GM18502 (cell line): ENCODE data around the gene DENND2D.

Experiments
- ATAC-seq: cut with Tn5 transposase; IDR thresholded peaks from one replicate; pipeline ENCODE4 v1.9.1; 2021; ENCODE audit warnings: mild to moderate bottlenecking; ENCODE audit not compliant: unreplicated experiment, poor library complexity

DENND2D gene

DNA sequence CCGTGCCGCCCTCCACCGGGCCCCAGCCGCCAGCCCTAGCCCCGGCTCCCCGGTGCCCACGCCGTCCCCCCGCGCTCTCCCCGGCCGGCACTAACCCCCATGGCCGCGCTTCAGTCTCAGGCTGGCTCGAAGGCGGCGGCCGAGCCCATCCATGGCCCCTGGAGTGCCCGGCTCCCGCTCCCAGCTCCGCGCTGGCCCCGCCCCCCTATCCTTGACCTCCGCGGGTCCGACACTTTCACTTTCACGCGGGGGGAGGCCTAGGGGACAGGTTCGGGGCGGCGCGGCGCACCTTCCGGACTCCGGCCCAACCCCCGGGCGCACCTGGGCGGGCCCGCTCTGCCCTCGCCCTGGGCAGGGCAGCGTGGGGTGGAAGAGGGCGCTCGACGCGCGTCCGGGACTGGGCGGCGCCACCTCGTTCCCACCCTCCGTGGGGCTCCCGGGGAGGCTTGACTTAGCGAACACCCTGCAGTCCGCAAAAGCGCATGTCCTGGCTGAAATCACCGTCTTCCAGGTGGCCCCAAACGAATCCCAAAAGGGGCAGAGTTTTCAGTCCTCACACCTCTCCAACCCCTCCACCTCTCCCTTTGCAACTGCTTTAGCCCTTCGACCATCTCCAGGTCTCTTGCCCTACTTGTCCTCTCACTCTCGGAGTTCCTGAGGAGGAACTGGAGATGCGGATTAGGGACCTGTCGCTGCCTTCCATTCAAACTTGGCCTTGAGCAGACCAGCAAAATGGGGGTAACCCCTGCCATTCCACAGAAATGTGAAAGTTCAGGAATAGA, 3.9 kb upstream of the DENND2D start:
- peak; percentile 67 for ATAC-seq

DNA sequence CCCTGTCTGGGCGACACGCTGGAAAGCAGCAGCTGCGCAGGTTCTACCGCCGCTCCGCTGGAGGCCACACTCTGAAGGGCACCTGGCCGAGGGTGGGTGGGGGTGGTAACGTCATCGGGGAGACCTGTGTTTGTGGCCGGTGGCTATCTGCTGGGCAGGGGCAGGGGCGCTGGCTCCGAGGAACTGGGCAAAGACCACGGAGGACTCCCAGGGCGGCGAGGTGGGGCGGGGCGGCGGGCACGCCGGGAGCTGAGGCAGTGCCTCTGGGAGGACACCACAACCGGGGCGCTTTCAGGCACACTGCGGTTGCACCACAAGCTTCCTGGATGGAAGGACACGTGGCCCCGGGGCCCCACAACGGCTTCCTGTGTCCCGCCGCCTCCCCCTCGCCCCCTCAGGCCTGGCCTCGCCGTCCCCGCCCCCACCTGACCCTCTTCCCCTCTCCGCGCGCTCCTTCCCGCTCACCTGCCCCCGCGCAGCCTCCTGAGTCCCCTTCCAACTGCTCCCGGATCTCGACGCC, 3.3 kb upstream of the DENND2D start:
- peak; percentile 60 for ATAC-seq

DNA sequence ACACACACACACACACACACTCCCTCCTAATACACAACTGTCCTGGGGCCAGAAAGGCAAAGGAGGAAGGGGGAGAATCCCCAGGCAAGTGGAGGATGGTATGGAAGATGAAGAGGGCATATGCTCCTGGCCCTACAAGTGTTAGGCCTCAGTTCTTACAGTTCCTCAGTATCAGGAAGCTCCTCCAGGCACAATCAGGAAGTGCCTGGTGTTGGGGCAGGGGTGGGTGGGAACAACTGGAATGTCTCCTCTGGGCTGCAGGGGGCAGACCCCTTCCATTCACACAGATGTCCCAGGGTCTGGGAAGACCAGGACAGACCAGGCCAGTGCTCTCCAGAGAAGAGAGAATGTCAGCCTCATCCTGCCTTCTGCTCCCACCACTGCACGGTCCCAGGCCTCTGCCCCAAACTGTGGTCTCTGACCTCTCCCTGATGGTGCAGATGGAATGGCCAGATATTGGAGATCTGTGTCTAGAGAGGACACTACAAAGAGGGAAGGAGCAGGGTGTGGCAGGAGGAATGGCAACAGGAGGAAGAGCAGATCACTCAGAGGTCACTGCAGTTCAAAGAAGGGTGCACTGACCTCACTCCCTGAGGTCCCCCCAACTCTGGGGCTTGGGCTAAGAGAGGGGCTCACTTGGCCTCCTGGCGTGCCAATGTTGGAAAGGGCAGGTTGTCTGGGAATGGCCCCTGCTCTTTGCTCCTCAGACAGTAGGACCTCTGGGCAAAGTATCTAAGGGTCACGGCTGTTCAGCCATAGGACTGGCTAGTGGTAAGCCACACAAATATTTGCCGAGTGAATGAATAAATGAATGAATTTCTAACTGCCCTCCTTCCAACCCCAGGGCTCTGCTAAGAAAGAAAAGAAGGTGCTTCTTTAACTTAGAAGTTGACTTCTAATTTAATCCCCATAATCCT, 2.5 kb upstream of the DENND2D start:
- no peak for ATAC-seq

DNA sequence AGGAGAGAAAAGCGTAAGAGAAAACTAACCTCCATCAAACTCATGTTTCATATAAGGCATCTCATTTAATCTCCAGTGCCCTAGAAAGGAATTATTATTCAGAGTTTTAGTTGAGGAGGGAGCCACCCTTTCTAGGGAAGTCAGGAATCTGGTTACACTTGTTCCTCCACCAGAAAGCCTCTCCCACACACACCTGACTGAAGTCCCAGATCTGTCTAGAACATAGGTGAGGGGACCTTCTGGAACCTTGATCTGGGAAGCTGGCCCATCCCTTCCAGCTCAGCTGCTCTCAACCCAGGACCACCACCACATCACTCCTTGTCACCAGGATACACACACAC, 1.9 kb upstream of the DENND2D start:
- no peak for ATAC-seq

DNA sequence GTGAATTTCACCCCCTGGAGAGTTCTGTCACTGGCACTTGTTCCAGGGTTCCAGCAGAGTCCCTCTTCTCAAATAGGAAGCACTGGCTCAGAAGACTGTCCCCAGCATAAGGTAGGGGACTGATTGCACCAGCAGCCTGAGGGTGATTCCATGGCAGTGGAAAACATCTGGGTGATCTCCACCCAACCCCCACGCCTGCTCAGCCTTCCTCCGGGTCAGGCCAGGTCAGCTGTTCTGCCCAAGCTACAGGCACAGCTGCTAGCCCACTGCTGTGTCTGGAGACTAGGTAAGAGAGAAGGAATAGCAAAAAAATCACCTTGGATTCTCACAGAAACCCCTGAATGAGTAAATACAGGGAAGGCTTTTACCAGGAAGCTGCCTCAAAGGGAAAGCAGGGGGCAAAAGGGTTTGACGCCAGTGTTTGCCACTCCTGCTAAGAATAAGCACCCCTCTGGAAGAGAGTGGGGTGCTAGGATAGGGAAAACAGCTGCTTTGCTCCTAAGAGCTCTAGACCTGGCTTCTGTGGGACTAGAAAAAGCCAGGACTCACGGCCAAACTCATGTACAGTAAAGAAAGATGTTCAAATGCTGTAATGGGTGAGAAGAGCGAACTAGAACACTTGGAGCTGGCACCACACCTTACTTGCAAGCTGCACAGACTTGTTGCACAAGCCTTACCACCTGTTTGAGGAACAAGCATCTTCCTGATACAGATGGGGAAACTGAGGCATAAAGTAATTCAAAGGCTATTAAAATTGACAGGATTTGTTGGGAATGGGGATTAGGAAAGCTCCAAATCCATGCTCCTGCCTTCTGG, 1.0 kb upstream of the DENND2D start:
- no peak for ATAC-seq

DNA sequence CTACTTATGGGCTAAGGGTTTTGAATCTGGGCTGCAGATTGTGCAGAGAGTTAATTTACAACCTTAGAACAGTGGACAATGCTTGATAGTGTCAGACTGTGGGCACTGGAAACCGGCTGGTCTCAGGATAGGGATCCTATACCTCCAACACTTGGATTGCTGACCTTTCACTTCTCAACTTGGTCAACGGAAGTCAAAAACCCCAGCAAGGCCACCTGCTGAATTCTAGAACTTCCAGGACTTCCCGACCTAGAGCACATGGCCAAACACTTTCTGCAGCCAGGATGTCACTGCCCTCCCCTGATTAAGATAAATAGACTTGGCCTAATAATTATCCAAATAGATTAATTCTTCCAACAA, 336 bp upstream of the DENND2D start:
- ATAC-seq, result no peak

DNA sequence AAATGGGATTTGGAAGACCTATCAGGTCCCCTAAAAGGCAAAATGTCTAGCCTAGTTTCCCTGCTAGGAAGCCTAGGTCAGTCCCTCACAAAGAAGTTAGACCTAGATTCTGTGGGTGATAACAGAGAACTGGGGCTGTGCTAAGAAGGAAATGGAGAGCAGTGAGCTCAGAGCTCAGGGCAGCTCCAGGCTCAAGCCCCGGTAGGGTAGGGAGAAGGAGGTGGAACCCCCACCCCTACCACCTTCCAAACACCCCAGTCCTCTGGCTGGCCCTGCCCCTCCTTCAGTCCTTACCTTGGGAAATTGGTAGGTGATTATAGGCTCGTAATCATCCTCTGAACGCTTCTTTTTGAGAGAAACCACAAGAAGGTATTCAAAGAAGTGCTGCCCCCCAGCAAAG, 1.1 kb downstream of the DENND2D start:
- no peak for ATAC-seq

DNA sequence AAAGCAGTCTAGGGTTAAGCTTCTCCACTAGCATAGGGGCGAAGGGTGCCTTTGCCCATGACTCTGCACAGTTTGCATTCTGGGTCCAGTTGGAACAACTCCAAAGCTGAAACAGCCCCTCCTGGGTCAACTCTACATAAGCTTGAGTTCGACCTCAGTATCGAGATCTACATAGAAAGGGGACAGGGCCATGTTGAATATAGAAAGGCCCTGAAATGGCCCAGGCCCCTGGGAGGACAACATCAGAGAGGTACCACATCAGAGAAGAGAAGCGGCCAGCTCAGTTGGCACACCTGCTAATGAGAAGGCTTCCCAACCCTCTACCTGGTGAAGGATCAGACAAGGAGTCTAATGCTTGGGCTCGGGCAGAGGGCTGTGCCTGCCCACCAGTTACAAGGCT, 1.6 kb downstream of the DENND2D start:
- ATAC-seq, result no peak

DNA sequence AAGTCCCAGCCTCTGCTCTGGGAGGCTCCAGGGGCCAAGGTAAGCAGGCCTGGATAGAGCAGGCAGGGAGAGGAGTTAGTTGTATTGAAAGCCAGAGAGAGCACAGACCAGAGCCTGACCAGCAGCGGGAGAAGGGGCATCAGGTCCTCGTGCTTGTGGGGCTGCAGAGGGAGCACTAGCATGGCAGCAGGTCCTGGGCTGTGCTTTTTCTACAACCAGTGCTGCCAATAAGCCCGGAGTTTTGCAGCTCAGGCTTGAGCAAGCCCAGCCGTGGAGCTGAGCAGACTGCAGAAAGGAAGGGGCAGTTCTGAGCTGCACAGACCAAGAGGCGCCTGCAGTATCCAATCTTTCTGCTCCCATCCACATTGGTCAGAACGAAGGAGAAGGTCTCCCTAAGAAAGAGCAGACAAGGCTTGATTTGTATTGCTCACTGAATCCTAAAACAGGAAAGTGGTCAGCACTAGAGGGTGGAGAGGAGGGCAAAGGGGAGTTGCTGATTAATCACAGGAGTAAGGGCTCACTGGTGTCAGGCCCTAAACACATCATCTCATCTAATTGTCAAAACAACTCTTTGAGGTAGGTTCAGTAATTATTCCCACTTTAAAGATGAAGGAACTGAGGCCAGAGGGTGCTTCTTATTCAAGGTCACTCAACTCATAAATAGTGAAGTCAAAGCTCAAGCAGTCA, 2.7 kb downstream of the DENND2D start:
- ATAC-seq, result no peak

DNA sequence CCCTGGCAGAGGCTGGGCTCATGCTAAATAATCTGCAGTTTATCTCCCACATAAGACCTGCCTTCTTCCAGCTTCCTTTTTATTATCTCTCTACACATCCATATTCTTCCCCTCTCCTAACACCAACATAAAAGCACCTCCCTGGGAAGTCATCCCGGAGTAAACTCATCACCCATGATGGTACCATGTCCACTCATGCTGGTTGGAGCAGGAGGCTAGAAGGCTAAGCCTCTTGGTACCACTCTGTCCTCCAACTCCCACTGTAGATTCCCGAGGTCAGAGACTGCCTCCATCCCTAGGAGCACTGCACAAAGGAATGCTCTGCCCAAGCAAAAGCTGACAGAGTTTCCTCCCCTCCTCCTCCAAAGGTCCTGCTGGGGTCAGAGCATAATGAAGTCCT, 4.2 kb downstream of the DENND2D start:
- no peak for ATAC-seq

DNA sequence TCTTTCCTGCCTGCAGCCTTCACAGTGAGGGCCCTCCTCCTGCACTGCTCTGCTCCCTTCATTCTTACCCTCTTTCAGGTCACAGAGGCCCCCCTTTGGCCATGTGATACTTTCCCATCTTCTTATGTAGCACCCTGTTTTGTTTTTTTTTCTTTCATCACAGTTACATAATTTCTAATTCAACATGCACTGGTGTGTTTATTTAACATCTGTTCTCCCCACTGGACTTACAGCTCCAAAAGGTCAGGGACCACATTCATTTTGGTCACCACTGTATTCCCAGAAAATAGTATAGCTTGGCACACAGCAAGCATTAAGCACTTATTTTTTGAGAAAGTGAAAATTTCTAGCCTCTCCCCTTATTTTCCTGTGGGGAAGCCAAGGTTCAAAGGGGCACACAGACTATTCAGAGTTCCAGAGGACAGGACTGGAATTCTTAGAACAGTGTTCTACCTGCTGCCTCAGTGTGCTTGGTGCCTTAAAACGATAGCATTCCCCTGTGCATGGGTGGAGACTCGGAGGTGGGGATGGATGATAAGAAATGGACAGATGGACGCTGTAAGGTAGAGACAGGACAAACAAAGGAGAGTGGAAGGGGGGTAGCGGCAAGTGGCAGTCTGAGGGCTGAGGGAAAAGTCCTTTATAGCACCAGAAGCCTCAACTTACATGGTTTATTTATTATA, 5.3 kb downstream of the DENND2D start:
- ATAC-seq, result no peak

DNA sequence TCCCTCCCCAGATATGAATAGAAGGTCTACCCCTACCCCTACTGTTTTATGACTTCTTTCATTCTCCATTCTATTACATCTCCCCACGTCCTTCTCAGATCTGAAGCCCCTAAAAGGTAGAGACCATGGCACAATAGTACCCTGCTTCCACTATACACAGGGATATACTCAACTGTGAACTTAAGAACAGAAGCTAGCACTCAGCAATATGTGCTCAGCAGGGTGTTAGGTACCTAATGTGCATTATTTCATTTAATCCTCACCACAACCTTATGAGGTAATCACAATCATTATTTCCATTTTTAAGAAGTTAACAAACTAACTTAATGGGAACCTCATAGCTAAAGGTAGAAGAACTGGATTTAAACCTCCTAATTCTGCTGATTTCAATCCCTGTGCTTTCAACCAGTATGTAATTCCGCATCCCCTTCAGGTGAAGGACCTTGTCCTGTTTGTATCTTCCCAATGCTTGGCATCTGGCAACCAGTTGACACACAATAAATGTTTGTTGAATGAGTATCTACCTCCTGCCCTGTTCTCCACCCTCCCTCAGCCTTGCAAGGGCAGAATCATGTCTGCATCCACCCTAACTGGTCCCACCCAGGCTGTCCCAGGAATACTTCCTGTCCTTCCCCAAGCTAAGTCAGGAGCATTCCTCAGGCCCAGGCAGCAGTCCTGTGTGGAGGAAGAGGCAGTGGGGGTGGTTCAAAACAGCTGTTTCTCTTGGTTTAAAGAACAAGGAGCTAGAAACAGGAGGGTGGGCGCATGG, 6.5 kb downstream of the DENND2D start:
- ATAC-seq, result no peak

DNA sequence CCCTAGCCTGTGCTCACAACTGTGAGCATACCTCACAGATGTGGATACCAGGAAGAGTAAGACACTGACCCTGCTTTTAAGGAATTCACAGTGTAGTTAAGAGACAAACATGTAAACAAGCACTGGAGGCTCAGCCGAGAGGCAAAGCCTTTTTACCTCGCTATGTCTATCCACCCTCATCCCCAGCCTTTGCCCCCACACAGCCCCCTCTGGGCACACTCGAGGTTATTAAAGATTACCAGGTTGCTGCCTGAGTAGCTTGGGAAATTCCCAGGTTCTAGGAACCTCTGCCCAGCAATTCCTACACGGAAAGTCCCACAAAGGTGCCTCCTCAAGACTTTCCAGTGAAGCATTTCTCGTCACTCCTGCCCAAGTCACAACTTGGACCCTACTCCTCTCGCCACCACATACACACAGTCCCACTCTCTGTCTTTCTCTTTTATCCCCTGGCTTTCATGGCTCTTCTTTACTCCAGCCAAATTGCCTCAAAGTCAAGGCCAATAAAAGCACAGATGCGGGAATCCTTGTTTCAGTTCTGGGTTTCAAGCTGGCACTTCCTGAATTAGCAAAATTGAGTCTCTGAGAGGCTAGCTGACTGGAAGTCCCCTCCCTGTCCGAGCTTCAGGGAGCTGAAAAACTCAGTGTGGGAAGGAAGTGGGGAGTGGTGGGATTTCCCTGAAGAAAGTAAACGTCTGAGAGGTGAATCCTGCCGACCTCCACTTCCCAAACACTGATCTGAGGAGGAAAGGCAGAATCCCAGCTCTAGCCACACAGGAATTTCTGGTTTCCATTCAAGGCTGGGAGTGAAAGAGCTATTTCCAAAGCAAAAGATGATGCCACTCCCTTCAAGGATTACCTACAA, 7.6 kb downstream of the DENND2D start:
- no peak for ATAC-seq

DNA sequence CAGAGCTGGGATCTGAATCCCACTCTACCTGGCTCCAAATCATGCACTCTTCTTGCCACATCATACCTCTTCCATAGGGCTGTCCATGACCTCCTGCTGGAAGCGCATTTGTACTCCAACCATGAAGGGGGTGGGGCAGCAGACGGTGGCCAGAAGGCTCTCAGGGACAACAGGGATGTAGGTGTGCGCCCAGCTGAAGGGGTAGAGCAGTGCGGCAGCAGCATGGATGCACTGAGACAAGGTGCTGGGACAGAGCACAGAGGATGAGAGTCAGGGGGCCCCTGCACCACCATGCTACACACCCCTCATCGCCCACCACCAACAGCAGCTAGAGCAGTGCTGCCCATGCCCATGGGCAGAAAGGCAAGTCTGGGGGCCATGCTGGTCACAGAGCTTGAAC, 8.4 kb downstream of the DENND2D start:
- ATAC-seq, result no peak

DNA sequence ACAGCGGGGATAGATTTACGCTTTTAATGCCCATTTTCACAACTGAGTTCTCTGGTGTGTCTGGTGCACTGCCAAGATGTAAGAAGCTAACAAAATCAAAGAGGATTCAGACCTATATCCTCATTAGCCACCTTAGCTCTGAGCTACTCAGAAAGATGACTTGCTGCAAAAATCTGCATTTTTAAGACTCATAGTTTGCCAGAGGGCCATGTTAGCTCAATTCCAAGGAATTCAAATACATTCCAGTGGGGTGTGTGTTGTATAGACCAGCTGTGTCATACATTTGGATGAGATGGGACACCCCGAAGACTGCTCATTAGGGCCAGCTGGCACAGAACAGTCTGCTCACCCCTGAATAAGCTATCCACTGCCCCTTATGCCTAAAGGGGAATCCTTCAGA, 8.9 kb downstream of the DENND2D start:
- no peak for ATAC-seq

DNA sequence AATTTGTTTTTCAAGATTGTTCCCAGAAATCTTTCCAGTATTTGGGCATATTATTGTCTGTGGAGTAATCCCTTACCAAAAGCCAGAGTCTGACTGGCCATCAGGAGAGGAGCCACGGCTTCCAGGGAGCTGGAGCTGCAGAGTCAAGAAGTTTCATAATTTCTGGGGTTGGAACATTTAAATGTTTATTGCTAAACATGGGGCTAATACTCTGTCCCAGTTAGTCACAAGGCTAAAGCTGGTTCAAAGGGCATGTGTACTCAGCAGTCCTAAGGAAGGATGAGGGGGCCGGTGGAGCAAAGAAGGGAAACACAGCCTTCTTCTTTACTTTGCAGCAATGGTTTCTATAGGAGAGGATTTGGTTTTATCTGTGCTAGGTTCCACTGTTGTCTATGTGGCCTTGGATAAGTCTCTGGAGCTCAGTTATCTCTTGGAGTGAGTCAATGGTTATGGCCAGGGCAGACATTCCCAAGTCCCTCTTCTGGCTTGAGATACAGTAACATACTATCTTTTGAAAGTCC, 9.5 kb downstream of the DENND2D start:
- no peak for ATAC-seq

DNA sequence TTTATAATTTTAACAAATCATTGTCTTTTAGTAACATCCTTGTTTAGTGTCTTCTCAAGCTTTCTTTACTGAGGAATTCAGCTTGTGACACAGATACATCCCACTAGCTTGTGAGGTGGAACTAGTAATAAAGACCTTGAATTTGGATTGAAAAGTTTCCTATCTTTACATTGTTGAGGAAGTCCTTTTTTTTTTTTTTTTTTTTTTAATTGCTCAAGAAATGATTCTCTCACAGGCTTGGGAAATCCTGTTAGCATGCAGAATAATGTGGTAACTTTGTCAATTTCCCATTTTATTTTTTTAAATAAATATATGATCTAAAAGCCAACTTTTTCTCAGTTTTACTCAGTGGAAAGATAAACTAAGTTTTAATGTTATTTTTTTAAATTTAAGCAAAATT, 15.8 kb downstream of the DENND2D start:
- ATAC-seq, result no peak
